NT2/D1 (cell line): ENCODE measurements around the gene SHISA6.

Experiments used
- YY1 ChIP-seq: IDR thresholded peaks from 2 replicates; pipeline ENCODE4 v1.6.1; 2011; ENCODE audit not compliant: insufficient read length, insufficient read depth
- ZNF274 ChIP-seq: IDR thresholded peaks from 2 replicates; pipeline ENCODE4 v1.6.1; 2011; ENCODE audit warnings: mild to moderate bottlenecking, low read depth, low read length

DNA sequence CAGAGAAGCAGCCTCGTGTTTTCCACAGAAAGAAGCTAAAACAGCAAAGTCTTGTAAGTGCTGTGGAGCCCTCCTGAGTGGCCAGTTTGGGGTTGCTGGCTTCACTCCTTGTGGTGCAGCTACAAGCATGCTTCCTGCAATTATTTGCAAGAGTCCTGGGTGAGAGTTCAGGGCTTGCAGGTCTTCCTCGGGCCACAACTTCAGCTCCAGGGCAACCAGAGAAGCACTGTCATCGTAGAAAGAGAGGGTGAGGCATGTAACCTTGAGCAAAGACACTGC is 37.9 kb downstream of the SHISA6 start:
- TF ChIP-seq ZNF274 (no peak), YY1 (no peak)
